Liver (tissue), 9 donors: ENCODE measurements around the gene CCDC160. TPM values are rescaled to one million over a fixed set of nuclear protein-coding genes. Genes with fewer than 3 reads are reported as not detected.

Experiments used
- DNase-seq: peaks from one replicate; pipeline ENCODE4 v3.0.0-alpha.2; 2017; ENCODE audit warnings: low spot score
- H3K27ac ChIP-seq, 2 donors: one replicate each; pipeline ENCODE4 v1.7.0; 2013; ENCODE audit warnings: inconsistent platforms in 2 of 2, low read length in 2 of 2, control low read depth in 1 of 2, low read depth in 1 of 2, mild to moderate bottlenecking in 1 of 2
- H3K27me3 ChIP-seq, 4 donors: one replicate each; pipeline versions ENCODE4 v1.6.1 to v1.7.0; 2013; ENCODE audit warnings: low read length in 3 of 4, inconsistent platforms in 1 of 4, mild to moderate bottlenecking in 1 of 4, moderate library complexity in 1 of 4; ENCODE audit not compliant: control insufficient read depth in 4 of 4, insufficient read depth in 4 of 4
- H3K36me3 ChIP-seq, 4 donors: one replicate each; pipeline versions ENCODE4 v1.6.1 to v1.7.0; 2013; ENCODE audit warnings: low read length in 3 of 4, mild to moderate bottlenecking in 3 of 4, low read depth in 1 of 4, moderate library complexity in 1 of 4; ENCODE audit not compliant: control insufficient read depth in 4 of 4, insufficient read depth in 3 of 4
- H3K4me1 ChIP-seq, 4 donors: one replicate each; pipeline versions ENCODE4 v1.6.1 to v1.7.0; 2013; ENCODE audit warnings: low read length in 3 of 4, mild to moderate bottlenecking in 3 of 4, moderate library complexity in 1 of 4; ENCODE audit not compliant: control insufficient read depth in 4 of 4, insufficient read depth in 4 of 4
- H3K4me3 ChIP-seq, 3 donors: one replicate each; pipeline versions ENCODE4 v1.6.1 to v1.7.0; 2013; ENCODE audit warnings: low read length in 3 of 3, control low read depth in 1 of 3, low read depth in 1 of 3, mild to moderate bottlenecking in 1 of 3
- H3K9ac ChIP-seq, 2 donors: one replicate each; pipeline ENCODE4 v1.7.0; 2013; ENCODE audit warnings: low read length in 2 of 2, mild to moderate bottlenecking in 2 of 2, moderate library complexity in 2 of 2, control low read depth in 1 of 2, low read depth in 1 of 2
- H3K9me3 ChIP-seq, 4 donors: one replicate each; pipeline versions ENCODE4 v1.6.1 to v1.7.0; 2013; ENCODE audit warnings: low read length in 3 of 4; ENCODE audit not compliant: control insufficient read depth in 4 of 4
- EGR1 ChIP-seq, 2 donors: IDR thresholded peaks; 2 replicates each; pipeline ENCODE4 v1.6.1; 2016 to 2018; ENCODE audit warnings: antibody characterized with exemption in 2 of 2, low read depth in 2 of 2
- FOXA1 ChIP-seq: IDR thresholded peaks from 2 replicates; pipeline ENCODE4 v1.6.1; 2016; ENCODE audit warnings: antibody characterized with exemption
- FOXA2 ChIP-seq: IDR thresholded peaks from 2 replicates; pipeline ENCODE4 v1.6.1; 2016; ENCODE audit warnings: antibody characterized with exemption
- HNF4A ChIP-seq, 2 donors: conservative IDR thresholded peaks; 2 replicates each; pipeline ENCODE4 v1.6.1; 2016; ENCODE audit warnings: antibody characterized with exemption in 2 of 2, mild to moderate bottlenecking in 2 of 2
- HNF4G ChIP-seq: IDR thresholded peaks from 2 replicates; pipeline ENCODE4 v1.6.1; 2016; ENCODE audit warnings: antibody characterized with exemption
- JUND ChIP-seq, 2 donors: IDR thresholded peaks; 2 replicates each; pipeline ENCODE4 v1.6.1; 2016; ENCODE audit warnings: antibody characterized with exemption in 2 of 2
- NR2F2 ChIP-seq: IDR thresholded peaks from 2 replicates; pipeline ENCODE4 v1.6.1; 2016; ENCODE audit warnings: antibody characterized with exemption
- RAD21 ChIP-seq, 2 donors: IDR thresholded peaks; 2 replicates each; pipeline ENCODE4 v1.6.1; 2016; ENCODE audit warnings: antibody characterized with exemption in 2 of 2, mild to moderate bottlenecking in 2 of 2
- SP1 ChIP-seq: IDR thresholded peaks from 2 replicates; pipeline ENCODE4 v1.6.1; 2018; ENCODE audit warnings: antibody characterized with exemption, mild to moderate bottlenecking
- TAF1 ChIP-seq: conservative IDR thresholded peaks from 2 replicates; pipeline ENCODE4 v1.6.1; 2016; ENCODE audit warnings: antibody characterized with exemption, mild to moderate bottlenecking
- YY1 ChIP-seq: IDR thresholded peaks from 2 replicates; pipeline ENCODE4 v1.6.1; 2016; ENCODE audit warnings: antibody characterized with exemption, mild to moderate bottlenecking
- WGBS: extraction: QIAGEN DNeasy Blood & Tissue Kit; methylation state at CpG from one replicate; pipeline ENCODE4 v1.1.7; 2013; 5-methylcytosine and 5-hydroxymethylcytosine counted together
- polyA plus RNA-seq, 2 donors: library from polyadenylated mRNA; stranded (reverse) in 1 of 2; unstranded in 1 of 2; fragments of 200-250 nt in 1 of 2; fragments of >200 nt in 1 of 2; fragmentation: Nextera tagmentation in 1 of 2; extraction: Ambion mirVana in 1 of 2; gene quantifications; one replicate each; pipeline versions ENCODE4 v1.2.1 to v1.2.3, GENCODE V29; 2013 to 2015
- total RNA-seq, 2 donors: library from RNA; depleted of rRNA; stranded (reverse); fragments of >200 nt; gene quantifications; one replicate each; pipeline ENCODE4 v1.2.3, GENCODE V29; 2014
- TF ChIP-seq, protein P1 (sequence below): fragments of 150-350 bp; IDR thresholded peaks from 2 replicates; pipeline ENCODE4 v1.5.1; 2017; ENCODE audit warnings: improper control_type of control experiment, low read depth, low read length; ENCODE audit not compliant: missing input control
- TF ChIP-seq, protein P2 (sequence below): IDR thresholded peaks from 2 replicates; pipeline ENCODE4 v1.6.1; 2016; ENCODE audit warnings: antibody characterized with exemption, mild to moderate bottlenecking
- TF ChIP-seq, protein P3 (sequence below): IDR thresholded peaks from 2 replicates; pipeline ENCODE4 v1.6.1; 2016; ENCODE audit warnings: antibody characterized with exemption
- TF ChIP-seq, protein P4 (sequence below): IDR thresholded peaks from 2 replicates; pipeline ENCODE4 v1.6.1; 2016; ENCODE audit warnings: antibody characterized with exemption
- TF ChIP-seq, protein P5 (sequence below): IDR thresholded peaks from 2 replicates; pipeline ENCODE4 v1.6.1; 2016; ENCODE audit warnings: antibody characterized with exemption
- donor health status: healthy.
- donor health status: healthy.
- donor health status: healthy.
- donor health status: healthy.
- donor health status: healthy.

The CCDC160 gene
- total and polyA plus RNA-seq, 4 donors: 0.05 to 0.17 TPM; not detected in 2

DNA sequence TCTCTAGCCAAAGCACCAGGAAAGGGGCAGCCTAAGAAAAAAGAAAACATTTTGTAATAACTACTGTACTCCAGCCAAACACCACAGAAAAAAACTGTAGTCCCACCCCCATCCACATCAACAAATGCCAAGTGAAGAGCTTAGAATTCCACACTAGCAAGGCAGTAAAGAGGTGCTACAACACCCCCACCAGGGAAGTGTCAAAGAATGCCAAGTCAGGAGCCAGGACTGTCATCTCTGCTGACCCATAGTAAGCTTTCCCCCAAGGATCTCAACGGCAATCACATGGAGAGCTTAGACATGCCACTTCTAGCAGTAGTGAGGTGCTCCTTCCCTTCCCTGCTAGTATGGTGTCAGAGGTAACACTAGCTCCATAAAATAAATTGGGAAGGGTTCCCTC lies 34.4 kb upstream of the CCDC160 start:
- H3K9me3 ChIP-seq: peaks cover 0 to 2% (median 0%) of the 10 kb centered on the region in 4 donors
- WGBS: 31% methylated on average over 1 of the region's 1 CpG
- TF ChIP-seq RAD21 (IDR thresholded peaks at IDR 0.05) (no peak), NR2F2 (no peak), YY1 (no peak)
- TF ChIP-seq, protein P1, sequence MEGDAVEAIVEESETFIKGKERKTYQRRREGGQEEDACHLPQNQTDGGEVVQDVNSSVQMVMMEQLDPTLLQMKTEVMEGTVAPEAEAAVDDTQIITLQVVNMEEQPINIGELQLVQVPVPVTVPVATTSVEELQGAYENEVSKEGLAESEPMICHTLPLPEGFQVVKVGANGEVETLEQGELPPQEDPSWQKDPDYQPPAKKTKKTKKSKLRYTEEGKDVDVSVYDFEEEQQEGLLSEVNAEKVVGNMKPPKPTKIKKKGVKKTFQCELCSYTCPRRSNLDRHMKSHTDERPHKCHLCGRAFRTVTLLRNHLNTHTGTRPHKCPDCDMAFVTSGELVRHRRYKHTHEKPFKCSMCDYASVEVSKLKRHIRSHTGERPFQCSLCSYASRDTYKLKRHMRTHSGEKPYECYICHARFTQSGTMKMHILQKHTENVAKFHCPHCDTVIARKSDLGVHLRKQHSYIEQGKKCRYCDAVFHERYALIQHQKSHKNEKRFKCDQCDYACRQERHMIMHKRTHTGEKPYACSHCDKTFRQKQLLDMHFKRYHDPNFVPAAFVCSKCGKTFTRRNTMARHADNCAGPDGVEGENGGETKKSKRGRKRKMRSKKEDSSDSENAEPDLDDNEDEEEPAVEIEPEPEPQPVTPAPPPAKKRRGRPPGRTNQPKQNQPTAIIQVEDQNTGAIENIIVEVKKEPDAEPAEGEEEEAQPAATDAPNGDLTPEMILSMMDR: no peak

DNA sequence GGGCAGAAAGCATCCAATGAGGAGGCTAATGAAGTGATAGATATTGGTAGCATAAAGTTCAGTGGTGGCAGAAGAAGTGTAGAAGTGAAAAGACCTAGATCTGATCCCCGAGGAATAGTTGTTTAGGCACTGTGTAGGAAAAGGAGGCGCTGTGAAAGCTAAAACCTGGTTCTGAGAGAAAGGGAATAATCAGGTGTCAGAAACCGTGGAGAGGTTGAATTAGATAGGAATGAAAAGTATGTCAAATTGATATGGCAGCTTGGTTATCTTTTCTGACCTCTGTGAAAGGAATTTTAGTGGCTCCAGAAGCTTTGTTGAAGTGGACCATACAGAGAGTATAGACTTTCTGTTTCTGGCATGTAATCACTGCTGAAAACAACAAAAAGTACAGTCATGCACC lies 30.8 kb upstream of the CCDC160 start:
- Histone ChIP-seq H3K4me3 (no peak overlapping the region), H3K27ac (no peak overlapping the region), H3K36me3 (no peaks in the 10 kb centered on the region), H3K9ac (no peak overlapping the region), H3K27me3 (no peaks in the 10 kb centered on the region), H3K4me1 (no peaks in the 10 kb centered on the region), H3K9me3 (peaks cover 0 to 2% (median 0%) of the 10 kb centered on the region in 4 donors)
- DNase-seq: no peak
- WGBS: 66% methylated on average over 3 of the region's 3 CpGs
- TF ChIP-seq, protein P2, sequence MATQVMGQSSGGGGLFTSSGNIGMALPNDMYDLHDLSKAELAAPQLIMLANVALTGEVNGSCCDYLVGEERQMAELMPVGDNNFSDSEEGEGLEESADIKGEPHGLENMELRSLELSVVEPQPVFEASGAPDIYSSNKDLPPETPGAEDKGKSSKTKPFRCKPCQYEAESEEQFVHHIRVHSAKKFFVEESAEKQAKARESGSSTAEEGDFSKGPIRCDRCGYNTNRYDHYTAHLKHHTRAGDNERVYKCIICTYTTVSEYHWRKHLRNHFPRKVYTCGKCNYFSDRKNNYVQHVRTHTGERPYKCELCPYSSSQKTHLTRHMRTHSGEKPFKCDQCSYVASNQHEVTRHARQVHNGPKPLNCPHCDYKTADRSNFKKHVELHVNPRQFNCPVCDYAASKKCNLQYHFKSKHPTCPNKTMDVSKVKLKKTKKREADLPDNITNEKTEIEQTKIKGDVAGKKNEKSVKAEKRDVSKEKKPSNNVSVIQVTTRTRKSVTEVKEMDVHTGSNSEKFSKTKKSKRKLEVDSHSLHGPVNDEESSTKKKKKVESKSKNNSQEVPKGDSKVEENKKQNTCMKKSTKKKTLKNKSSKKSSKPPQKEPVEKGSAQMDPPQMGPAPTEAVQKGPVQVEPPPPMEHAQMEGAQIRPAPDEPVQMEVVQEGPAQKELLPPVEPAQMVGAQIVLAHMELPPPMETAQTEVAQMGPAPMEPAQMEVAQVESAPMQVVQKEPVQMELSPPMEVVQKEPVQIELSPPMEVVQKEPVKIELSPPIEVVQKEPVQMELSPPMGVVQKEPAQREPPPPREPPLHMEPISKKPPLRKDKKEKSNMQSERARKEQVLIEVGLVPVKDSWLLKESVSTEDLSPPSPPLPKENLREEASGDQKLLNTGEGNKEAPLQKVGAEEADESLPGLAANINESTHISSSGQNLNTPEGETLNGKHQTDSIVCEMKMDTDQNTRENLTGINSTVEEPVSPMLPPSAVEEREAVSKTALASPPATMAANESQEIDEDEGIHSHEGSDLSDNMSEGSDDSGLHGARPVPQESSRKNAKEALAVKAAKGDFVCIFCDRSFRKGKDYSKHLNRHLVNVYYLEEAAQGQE: no peak
- no peak for TF ChIP-seq RAD21 (IDR thresholded peaks at IDR 0.05)
- no peak for TF ChIP-seq FOXA1
- TF ChIP-seq, protein P3, sequence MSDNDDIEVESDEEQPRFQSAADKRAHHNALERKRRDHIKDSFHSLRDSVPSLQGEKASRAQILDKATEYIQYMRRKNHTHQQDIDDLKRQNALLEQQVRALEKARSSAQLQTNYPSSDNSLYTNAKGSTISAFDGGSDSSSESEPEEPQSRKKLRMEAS: no peak
- TF ChIP-seq NR2F2: no peak
- no peak for TF ChIP-seq EGR1 (IDR thresholded peaks at IDR 0.05; ENCODE audit: low read depth in 2 of 2)
- TF ChIP-seq, protein P4, sequence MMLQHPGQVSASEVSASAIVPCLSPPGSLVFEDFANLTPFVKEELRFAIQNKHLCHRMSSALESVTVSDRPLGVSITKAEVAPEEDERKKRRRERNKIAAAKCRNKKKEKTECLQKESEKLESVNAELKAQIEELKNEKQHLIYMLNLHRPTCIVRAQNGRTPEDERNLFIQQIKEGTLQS: no peak
- TF ChIP-seq HNF4A (conservative IDR thresholded peaks at IDR 0.05): no peak
- no peak for TF ChIP-seq HNF4G
- TF ChIP-seq FOXA2: no peak
- TF ChIP-seq, protein P1: no peak
- TF ChIP-seq TAF1: no peak
- TF ChIP-seq, protein P5, sequence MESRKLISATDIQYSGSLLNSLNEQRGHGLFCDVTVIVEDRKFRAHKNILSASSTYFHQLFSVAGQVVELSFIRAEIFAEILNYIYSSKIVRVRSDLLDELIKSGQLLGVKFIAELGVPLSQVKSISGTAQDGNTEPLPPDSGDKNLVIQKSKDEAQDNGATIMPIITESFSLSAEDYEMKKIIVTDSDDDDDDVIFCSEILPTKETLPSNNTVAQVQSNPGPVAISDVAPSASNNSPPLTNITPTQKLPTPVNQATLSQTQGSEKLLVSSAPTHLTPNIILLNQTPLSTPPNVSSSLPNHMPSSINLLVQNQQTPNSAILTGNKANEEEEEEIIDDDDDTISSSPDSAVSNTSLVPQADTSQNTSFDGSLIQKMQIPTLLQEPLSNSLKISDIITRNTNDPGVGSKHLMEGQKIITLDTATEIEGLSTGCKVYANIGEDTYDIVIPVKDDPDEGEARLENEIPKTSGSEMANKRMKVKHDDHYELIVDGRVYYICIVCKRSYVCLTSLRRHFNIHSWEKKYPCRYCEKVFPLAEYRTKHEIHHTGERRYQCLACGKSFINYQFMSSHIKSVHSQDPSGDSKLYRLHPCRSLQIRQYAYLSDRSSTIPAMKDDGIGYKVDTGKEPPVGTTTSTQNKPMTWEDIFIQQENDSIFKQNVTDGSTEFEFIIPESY: no peak
- no peak for TF ChIP-seq JUND (IDR thresholded peaks at IDR 0.05)
- no peak for TF ChIP-seq SP1

More for the DNA sequence above, 34.4 kb upstream of the CCDC160 start:
- no peak for DNase-seq
- peaks cover 0 to 3% (median 0%) of the 10 kb centered on the region in 4 donors for H3K27me3 ChIP-seq
- H3K36me3 ChIP-seq: no peaks in the 10 kb centered on the region
- no peak overlapping the region for H3K27ac ChIP-seq
- no peak overlapping the region for H3K9ac ChIP-seq
- no peaks in the 10 kb centered on the region for H3K4me1 ChIP-seq
- no peak overlapping the region for H3K4me3 ChIP-seq
